Measurements from ENCODE around the gene GRAP. TPM values are rescaled to one million over a fixed set of nuclear protein-coding genes. Genes with fewer than 3 reads are reported as not detected.
A peak's percentile ranks its signal among the peaks of the same experiment; 100 is the strongest.

Gene GRAP
- total and polyA plus RNA-seq, 9 of the 15 experiments (the other 6 are each of a cell fraction or from before 2014, with no cell fraction given), result 0.07 to 0.41 (median 0.19) TPM; not detected in 5

GRCh38 chr17:19022128-19022527 is 24.6 kb downstream of the GRAP start:
- POLR2A ChIA-PET, result interaction anchor here (2.1 kb wide), 1 partner anchor 25 kb away, joined by 5 read pairs; no protein-coding TSS in a partner anchor
- BruUV-seq (replicated peaks), result no TSS peak
- WGBS (ENCODE audit: insufficient coverage, low coverage, missing lambda C conversion rate), result 76% methylated on average over 5 of the region's 5 CpGs

More at GRCh38 chr17:19022128-19022527, 24.6 kb downstream of the GRAP start:
- in situ Hi-C loops (cut with MboI), result no loop called here
- Histone ChIP-seq H3K9ac (ENCODE audit: insufficient read depth in 1 of 2, low read depth in 2 of 2, low read length in 2 of 2) (peak overlapping the region in 1 of 2 experiments; percentile 89; a peak in 2 of 4 replicates), H3K4me1 (replicated peaks in 1 of 2; ENCODE audit: control insufficient read depth in 2 of 2, insufficient read depth in 2 of 2, low read length in 2 of 2) (peaks cover 12 to 37% of the 10 kb centered on the region in 2 experiments; a peak in 4 of 5 replicates), H2AFZ (ENCODE audit: low read depth, low read length) (peak overlapping the region; percentile 87; the same call in 1 of the 2 replicates), H3K36me3 (ENCODE audit: control insufficient read depth, insufficient read depth, low read length) (no peaks in the 10 kb centered on the region), H3K79me2 (ENCODE audit: control insufficient read depth, insufficient read depth, low read length) (no peaks in the 10 kb centered on the region), H3K4me2 (ENCODE audit: insufficient read depth, low read length) (peak overlapping the region; percentile 68), H3K9me1 (ENCODE audit: control insufficient read depth, insufficient read depth, low read length) (no peaks in the 10 kb centered on the region), H4K20me1 (replicated peaks; ENCODE audit: control insufficient read depth, insufficient read depth, low read length) (no peaks in the 10 kb centered on the region), H3K27me3 (ENCODE audit: control insufficient read depth in 2 of 2, insufficient read depth in 2 of 2, low read length in 2 of 2) (no peaks in the 10 kb centered on the region), H3K9me3 (replicated peaks; ENCODE audit: control insufficient read depth, insufficient read depth, low read depth, low read length) (no peaks in the 10 kb centered on the region), H3K27ac (ENCODE audit: extremely low read depth, low read depth, low read length) (no peak overlapping the region), H3K4me3 (peak overlapping the region; percentile 36)
- intact Hi-C loops (cut with micrococcal nuclease), result no loop called here
- TF ChIP-seq PYGO2 (tag; IDR thresholded peaks at IDR 0.05) (no peak), WHSC1 (IDR thresholded peaks at IDR 0.05; ENCODE audit: low read length) (no peak), GABPA (tag; conservative IDR thresholded peaks at IDR 0.05; ENCODE audit: low read depth) (no peak), ZNF354B (CRISPR knock-in tag; IDR thresholded peaks at IDR 0.05) (no peak), SREBF1 (IDR thresholded peaks at IDR 0.05; ENCODE audit: borderline replicate concordance, low read depth, low read length) (no peak), ZFP30 (CRISPR knock-in tag; IDR thresholded peaks at IDR 0.05; ENCODE audit: borderline replicate concordance) (no peak), ZFX (CRISPR knock-in tag; IDR thresholded peaks at IDR 0.05) (no peak), ZBTB1 (CRISPR knock-in tag; IDR thresholded peaks at IDR 0.05; ENCODE audit: borderline replicate concordance, low read depth) (no peak), ZNF57 (CRISPR knock-in tag; IDR thresholded peaks at IDR 0.05) (no peak), NFIC (IDR thresholded peaks at IDR 0.05) (no peak), CREB3L1 (IDR thresholded peaks at IDR 0.05; ENCODE audit: borderline replicate concordance, low read depth) (no peak), CHCHD3 (CRISPR knock-in tag; IDR thresholded peaks at IDR 0.05) (no peak), OTX1 (CRISPR knock-in tag; IDR thresholded peaks at IDR 0.05) (no peak)
- FAIRE-seq (peak; percentile 32), ATAC-seq (no peak), DNase-seq (ENCODE audit: extremely low read depth in 1 of 4, low spot score in 3 of 4) (no peak)
- CTCF ChIA-PET (ENCODE audit: low intra/inter-chr PET ratio), result no interaction called here

Data from K562 (cell line).